ENCODE measurements around the gene PHTF1. TPM values are rescaled to one million over a fixed set of nuclear protein-coding genes. Genes with fewer than 3 reads are reported as not detected.

PHTF1 gene
- total RNA-seq (2014; rRNA removed; shearing (Covaris generic)), result 15.5 and 27.1 TPM in 2 replicates

GRCh38 chr1:113759333-113760101, at the start of gene PHTF1:
TSS of gene PHTF1 (minus strand) at chr1:113759486. CDS start at chr1:113758703, 783 bp downstream.
- in situ Hi-C loops (cut with HindIII; ENCODE audit: low sequenced_read_pairs), result no loop called here
- DNase-seq (ENCODE audit: low spot score), result peak; percentile 88

GRCh38 chr1:113808450-113809195, 49.3 kb upstream of the PHTF1 start:
- in situ Hi-C loops (cut with HindIII; ENCODE audit: low sequenced_read_pairs), result no loop called here
- no peak for DNase-seq (ENCODE audit: low spot score)

GRCh38 chr1:113805639-113806038, 46.4 kb upstream of the PHTF1 start:
- in situ Hi-C loops (cut with HindIII; ENCODE audit: low sequenced_read_pairs), result no loop called here
- DNase-seq (ENCODE audit: low spot score), result no peak

GRCh38 chr1:113805256-113805531, 45.9 kb upstream of the PHTF1 start:
- no peak for DNase-seq (ENCODE audit: low spot score)
- in situ Hi-C loops (cut with HindIII; ENCODE audit: low sequenced_read_pairs), result no loop called here

GRCh38 chr1:113804421-113805255, 45.4 kb upstream of the PHTF1 start:
- in situ Hi-C loops (cut with HindIII; ENCODE audit: low sequenced_read_pairs), result no loop called here
- DNase-seq (ENCODE audit: low spot score), result no peak

- DNase-seq (ENCODE audit: low spot score), result no peak
- in situ Hi-C loops (cut with HindIII; ENCODE audit: low sequenced_read_pairs), result no loop called here
Measured at GRCh38 chr1:113802367-113803007, 43.2 kb upstream of the PHTF1 start.

- in situ Hi-C loops (cut with HindIII; ENCODE audit: low sequenced_read_pairs), result no loop called here
Measured at GRCh38 chr1:113800487-113800886, 41.2 kb upstream of the PHTF1 start.

GRCh38 chr1:113797472-113797871, 38.2 kb upstream of the PHTF1 start:
- in situ Hi-C loops (cut with HindIII; ENCODE audit: low sequenced_read_pairs), result no loop called here

More at GRCh38 chr1:113800487-113800886, 41.2 kb upstream of the PHTF1 start:
- no peak for DNase-seq (ENCODE audit: low spot score)

GRCh38 chr1:113793878-113794834, 34.9 kb upstream of the PHTF1 start:
- in situ Hi-C loops (cut with HindIII; ENCODE audit: low sequenced_read_pairs), result no loop called here
- DNase-seq (ENCODE audit: low spot score), result no peak

More at GRCh38 chr1:113797472-113797871, 38.2 kb upstream of the PHTF1 start:
- DNase-seq (ENCODE audit: low spot score), result no peak

- in situ Hi-C loops (cut with HindIII; ENCODE audit: low sequenced_read_pairs), result no loop called here
- DNase-seq (ENCODE audit: low spot score), result no peak
Measured at GRCh38 chr1:113792986-113793385, 33.7 kb upstream of the PHTF1 start.

GRCh38 chr1:113792471-113792870, 33.2 kb upstream of the PHTF1 start:
- no peak for DNase-seq (ENCODE audit: low spot score)
- in situ Hi-C loops (cut with HindIII; ENCODE audit: low sequenced_read_pairs), result no loop called here

- no peak for DNase-seq (ENCODE audit: low spot score)
- in situ Hi-C loops (cut with HindIII; ENCODE audit: low sequenced_read_pairs), result no loop called here
Measured at GRCh38 chr1:113788802-113789201, 29.5 kb upstream of the PHTF1 start.

GRCh38 chr1:113787663-113788062, 28.4 kb upstream of the PHTF1 start:
- in situ Hi-C loops (cut with HindIII; ENCODE audit: low sequenced_read_pairs), result no loop called here
- no peak for DNase-seq (ENCODE audit: low spot score)

GRCh38 chr1:113786069-113786468, 26.8 kb upstream of the PHTF1 start:
- in situ Hi-C loops (cut with HindIII; ENCODE audit: low sequenced_read_pairs), result no loop called here

GRCh38 chr1:113784104-113784779, 25.0 kb upstream of the PHTF1 start:
- in situ Hi-C loops (cut with HindIII; ENCODE audit: low sequenced_read_pairs), result no loop called here
- peak; percentile 41 for DNase-seq (ENCODE audit: low spot score)

More at GRCh38 chr1:113786069-113786468, 26.8 kb upstream of the PHTF1 start:
- no peak for DNase-seq (ENCODE audit: low spot score)

- in situ Hi-C loops (cut with HindIII; ENCODE audit: low sequenced_read_pairs), result no loop called here
- peak; percentile 58 for DNase-seq (ENCODE audit: low spot score)
Measured at GRCh38 chr1:113783254-113784103, 24.2 kb upstream of the PHTF1 start.

GRCh38 chr1:113782406-113782805, 23.1 kb upstream of the PHTF1 start:
- in situ Hi-C loops (cut with HindIII; ENCODE audit: low sequenced_read_pairs), result no loop called here
- DNase-seq (ENCODE audit: low spot score), result peak; percentile 63
